ENCODE data around the gene PCGF3.

- TF ChIP-seq CTCF (IDR thresholded peaks at IDR 0.05) (no peak), POLR2A (IDR thresholded peaks at IDR 0.05) (no peak)
Measured at GRCh38 chr4:749698-750666, 44.4 kb downstream of the PCGF3 start.

Measured in testis (tissue), 2 donors.